HG03565 (cell line): ENCODE data around the gene ZNF236.
"Not testable (repeated sequence)": the region's sequence is repeated elsewhere in the genome, so short reads cannot be mapped to it uniquely, and the experiment has no call there.

ENCODE experiments used
- ATAC-seq: cut with Tn5 transposase; IDR thresholded peaks from one replicate; pipeline ENCODE4 v1.9.1; 2021; ENCODE audit warnings: mild to moderate bottlenecking, moderate library complexity; ENCODE audit not compliant: unreplicated experiment

The ZNF236 gene

GRCh38 chr18:77017355-77017754 is 195.0 kb downstream of the ZNF236 start:
- no peak for ATAC-seq

DNA sequence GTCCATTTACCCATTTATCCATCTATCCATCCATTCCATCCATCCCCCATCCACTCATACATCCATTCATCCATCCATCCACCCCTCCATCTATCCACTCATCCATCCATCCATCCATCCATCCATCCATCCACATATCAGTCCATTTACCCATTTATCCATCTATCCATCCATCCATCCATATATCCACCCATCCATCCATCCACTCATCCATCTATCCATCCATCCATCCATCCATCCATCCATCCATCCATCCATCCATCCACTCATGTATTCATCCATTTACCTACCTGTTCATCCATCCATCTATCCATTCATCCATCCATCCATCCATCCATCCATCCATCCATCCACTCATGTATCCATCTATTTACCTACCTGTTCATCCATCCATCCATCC is 196.3 kb downstream of the ZNF236 start:
- ATAC-seq: not testable (repeated sequence)

DNA sequence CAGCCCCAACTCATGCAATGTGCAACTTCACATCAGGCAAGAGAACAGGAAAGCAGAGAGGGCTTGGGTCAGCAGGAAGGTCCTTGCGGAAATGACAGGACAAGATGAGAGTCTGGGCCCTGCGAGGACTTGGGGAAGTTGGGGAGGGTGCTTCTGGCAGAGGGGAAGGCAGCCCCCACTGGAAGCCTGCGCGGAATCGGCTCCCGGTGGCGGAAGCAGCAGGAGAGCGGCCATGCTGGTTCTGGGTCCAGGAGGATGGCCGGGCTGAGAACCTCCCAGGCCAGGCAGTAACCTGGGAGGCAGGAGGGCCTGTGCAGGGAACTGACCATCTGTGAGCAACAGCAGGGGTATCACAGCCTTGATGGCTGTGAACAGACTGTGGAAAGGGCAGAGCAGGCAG is 197.3 kb downstream of the ZNF236 start:
- no peak for ATAC-seq
